ENCODE results near the gene EHMT1.
A peak's percentile ranks its signal among the peaks of the same experiment; 100 is the strongest.

The EHMT1 gene

DNA sequence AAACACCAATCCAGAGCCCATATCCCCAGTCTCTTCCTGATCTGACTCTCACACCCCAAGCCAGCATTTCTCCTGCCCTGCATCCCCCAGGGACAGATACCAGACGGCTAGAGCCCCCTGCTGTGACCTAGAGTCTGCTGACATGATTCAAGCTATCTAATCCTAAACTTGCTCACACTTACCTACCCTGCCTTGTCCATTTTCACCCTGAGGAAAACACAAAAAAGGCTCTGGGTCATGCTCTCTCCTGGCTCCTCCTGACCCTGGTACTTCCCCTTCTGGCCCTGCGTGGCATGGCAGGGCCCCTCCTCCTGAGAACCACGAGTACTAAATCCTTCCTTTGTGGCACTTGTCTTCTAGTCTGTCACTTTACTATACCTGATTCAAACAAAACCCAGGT lies 16.1 kb upstream of the EHMT1 start:
- TF ChIP-seq GLIS3 (CRISPR knock-in tag; IDR thresholded peaks at IDR 0.05) = no peak
- TF ChIP-seq ZNF565 (CRISPR knock-in tag; conservative IDR thresholded peaks at IDR 0.05; ENCODE audit: low read depth) = no peak
- TF ChIP-seq ZC3H10 (CRISPR knock-in tag; IDR thresholded peaks at IDR 0.05) = no peak
- TF ChIP-seq ZNF70 (CRISPR knock-in tag; IDR thresholded peaks at IDR 0.05) = no peak
- TF ChIP-seq, protein P1, sequence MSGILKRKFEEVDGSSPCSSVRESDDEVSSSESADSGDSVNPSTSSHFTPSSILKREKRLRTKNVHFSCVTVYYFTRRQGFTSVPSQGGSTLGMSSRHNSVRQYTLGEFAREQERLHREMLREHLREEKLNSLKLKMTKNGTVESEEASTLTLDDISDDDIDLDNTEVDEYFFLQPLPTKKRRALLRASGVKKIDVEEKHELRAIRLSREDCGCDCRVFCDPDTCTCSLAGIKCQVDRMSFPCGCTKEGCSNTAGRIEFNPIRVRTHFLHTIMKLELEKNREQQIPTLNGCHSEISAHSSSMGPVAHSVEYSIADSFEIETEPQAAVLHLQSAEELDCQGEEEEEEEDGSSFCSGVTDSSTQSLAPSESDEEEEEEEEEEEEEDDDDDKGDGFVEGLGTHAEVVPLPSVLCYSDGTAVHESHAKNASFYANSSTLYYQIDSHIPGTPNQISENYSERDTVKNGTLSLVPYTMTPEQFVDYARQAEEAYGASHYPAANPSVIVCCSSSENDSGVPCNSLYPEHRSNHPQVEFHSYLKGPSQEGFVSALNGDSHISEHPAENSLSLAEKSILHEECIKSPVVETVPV (CRISPR knock-in tag; IDR thresholded peaks at IDR 0.05) = no peak
- no peak for TF ChIP-seq ESRRG (CRISPR knock-in tag; IDR thresholded peaks at IDR 0.05)
- TF ChIP-seq, protein P2, sequence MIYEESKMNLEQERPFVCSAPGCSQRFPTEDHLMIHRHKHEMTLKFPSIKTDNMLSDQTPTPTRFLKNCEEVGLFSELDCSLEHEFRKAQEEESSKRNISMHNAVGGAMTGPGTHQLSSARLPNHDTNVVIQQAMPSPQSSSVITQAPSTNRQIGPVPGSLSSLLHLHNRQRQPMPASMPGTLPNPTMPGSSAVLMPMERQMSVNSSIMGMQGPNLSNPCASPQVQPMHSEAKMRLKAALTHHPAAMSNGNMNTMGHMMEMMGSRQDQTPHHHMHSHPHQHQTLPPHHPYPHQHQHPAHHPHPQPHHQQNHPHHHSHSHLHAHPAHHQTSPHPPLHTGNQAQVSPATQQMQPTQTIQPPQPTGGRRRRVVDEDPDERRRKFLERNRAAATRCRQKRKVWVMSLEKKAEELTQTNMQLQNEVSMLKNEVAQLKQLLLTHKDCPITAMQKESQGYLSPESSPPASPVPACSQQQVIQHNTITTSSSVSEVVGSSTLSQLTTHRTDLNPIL (CRISPR knock-in tag; IDR thresholded peaks at IDR 0.05; ENCODE audit: low read depth) = no peak
- no peak for TF ChIP-seq SNAI2 (CRISPR knock-in tag; IDR thresholded peaks at IDR 0.05)
- TF ChIP-seq TOX (CRISPR knock-in tag; IDR thresholded peaks at IDR 0.05; ENCODE audit: borderline replicate concordance) = no peak

DNA sequence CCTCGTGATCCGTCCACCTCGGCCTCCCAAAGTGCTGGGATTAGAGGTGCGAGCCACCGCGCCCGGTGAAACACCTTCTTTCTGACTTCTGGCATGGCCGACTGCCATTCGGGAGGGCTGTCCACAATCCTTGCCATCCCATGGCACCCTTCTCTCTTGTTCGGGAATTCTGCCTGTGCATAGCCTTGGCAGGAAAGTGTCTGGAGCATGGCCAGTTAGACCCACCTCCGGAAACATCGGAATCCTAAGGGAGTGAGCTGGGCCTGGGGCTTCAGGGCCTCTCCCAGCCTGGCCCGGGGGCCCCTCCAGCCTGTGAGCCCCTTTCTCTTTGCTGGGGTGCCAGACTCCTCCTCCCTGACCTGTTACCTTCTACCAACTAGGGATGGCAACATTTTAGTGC lies 14.9 kb upstream of the EHMT1 start:
- no peak for ATAC-seq
- no peak for TF ChIP-seq PPARA (CRISPR knock-in tag; IDR thresholded peaks at IDR 0.05; ENCODE audit: borderline replicate concordance)
- no peak for TF ChIP-seq CSDC2 (CRISPR knock-in tag; IDR thresholded peaks at IDR 0.05)
- TF ChIP-seq OSR1 (CRISPR knock-in tag; IDR thresholded peaks at IDR 0.05) = no peak
- no peak for TF ChIP-seq TOX (CRISPR knock-in tag; IDR thresholded peaks at IDR 0.05; ENCODE audit: borderline replicate concordance)
- TF ChIP-seq ZC3H10 (CRISPR knock-in tag; IDR thresholded peaks at IDR 0.05) = no peak
- TF ChIP-seq, protein P3, sequence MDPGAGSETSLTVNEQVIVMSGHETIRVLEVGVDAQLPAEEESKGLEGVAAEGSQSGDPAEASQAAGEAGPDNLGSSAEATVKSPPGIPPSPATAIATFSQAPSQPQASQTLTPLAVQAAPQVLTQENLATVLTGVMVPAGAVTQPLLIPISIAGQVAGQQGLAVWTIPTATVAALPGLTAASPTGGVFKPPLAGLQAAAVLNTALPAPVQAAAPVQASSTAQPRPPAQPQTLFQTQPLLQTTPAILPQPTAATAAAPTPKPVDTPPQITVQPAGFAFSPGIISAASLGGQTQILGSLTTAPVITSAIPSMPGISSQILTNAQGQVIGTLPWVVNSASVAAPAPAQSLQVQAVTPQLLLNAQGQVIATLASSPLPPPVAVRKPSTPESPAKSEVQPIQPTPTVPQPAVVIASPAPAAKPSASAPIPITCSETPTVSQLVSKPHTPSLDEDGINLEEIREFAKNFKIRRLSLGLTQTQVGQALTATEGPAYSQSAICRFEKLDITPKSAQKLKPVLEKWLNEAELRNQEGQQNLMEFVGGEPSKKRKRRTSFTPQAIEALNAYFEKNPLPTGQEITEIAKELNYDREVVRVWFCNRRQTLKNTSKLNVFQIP (CRISPR knock-in tag; IDR thresholded peaks at IDR 0.05; ENCODE audit: borderline replicate concordance, low read depth) = no peak
- TF ChIP-seq GLIS3 (CRISPR knock-in tag; IDR thresholded peaks at IDR 0.05) = no peak
- TF ChIP-seq ISL1 (CRISPR knock-in tag; IDR thresholded peaks at IDR 0.05) = no peak
- TF ChIP-seq ESRRG (CRISPR knock-in tag; IDR thresholded peaks at IDR 0.05) = no peak
- no peak for TF ChIP-seq ZFP30 (CRISPR knock-in tag; IDR thresholded peaks at IDR 0.05)
- TF ChIP-seq TCF4 (CRISPR knock-in tag; IDR thresholded peaks at IDR 0.05; ENCODE audit: borderline replicate concordance) = no peak

More for the DNA sequence above, 16.1 kb upstream of the EHMT1 start:
- no peak for ATAC-seq

DNA sequence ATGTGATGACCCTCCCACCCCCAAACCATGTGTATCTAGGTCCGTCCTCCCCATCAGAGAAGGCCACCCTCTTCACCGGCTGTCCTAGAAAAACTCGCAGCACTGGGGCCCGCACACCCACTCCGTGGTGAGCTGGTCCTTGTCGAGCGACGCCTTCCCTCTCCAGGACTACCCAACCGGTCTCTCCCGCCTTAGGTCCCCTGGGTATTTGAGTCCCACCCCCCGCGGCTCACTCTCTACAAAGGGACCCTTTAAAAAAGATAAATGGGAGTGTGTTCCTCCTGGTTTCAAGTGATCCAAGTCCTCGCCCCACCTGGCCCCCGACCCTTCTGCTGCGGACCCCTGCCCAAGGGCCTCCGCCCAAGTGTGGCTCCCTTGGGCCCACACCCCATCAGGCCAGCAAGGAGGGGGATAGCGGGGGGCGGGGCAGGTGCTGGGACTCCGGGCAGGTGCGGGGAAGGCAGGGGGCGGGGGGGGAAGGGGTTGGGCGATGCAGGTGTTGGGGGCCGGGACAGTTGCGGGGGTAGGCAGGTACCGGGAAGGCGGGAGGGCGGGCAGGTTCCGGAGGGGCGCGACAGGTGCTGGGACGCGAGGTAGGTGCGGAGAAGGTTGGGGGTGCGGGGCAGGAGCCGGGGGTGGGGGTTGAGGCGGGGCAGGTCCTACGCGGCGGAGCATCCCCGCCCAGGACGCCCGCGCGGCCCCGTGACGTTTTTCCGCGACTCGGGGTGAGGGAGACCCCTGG lies 14.3 kb upstream of the EHMT1 start:
- no peak for ATAC-seq
- no peak for TF ChIP-seq TCF4 (CRISPR knock-in tag; IDR thresholded peaks at IDR 0.05; ENCODE audit: borderline replicate concordance)

DNA sequence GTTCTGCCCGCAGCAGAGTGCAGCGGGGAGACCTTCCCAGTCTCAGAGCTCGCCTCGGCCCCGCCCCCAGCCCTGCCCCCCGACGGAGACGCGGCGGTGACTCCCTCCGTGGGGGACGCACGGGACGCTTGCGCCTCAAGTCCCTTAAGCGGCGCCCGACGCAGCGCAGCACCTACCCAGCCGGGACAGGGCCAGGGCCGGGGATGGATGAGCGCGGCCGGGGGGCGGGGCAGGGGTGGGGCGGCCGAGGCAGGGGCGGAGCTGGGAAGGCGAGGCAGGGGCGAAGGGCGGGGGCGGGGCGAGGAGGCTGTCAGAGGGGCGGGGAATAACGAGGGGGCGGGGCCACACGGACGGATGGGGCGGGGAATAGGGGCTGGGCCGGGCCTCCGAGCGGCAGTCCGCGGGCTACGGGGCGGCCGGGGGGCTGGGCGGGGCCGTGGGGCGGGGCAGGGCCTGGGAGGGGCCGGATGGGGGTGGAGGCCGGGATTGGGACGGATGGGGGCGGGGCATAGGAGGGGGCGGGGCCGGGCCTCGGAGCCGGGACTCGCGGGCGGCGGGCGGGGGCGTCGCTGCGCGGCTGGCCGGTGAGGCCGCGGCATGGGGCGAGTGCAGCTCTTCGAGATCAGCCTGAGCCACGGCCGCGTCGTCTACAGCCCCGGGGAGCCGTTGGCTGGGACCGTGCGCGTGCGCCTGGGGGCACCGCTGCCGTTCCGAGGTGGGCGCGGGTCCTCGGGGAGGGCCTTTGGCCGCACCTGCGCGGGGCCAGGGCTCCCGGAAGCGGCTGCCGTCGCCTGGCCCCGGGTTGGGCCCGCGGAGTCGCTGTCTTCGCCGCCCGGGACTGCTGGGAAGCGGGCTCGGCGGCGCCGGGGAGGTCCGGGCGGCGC lies 13.4 kb upstream of the EHMT1 start, which contains the start of gene ARRDC1:
ARRDC1 (plus strand) TSS at position 566 of the 884 bp plus-strand sequence; CDS start at position 598, 32 bp downstream.
- TF ChIP-seq ISL1 (CRISPR knock-in tag; IDR thresholded peaks at IDR 0.05) = no peak
- no peak for TF ChIP-seq SNAI2 (CRISPR knock-in tag; IDR thresholded peaks at IDR 0.05)
- TF ChIP-seq, protein P1 (CRISPR knock-in tag; IDR thresholded peaks at IDR 0.05) = no peak
- no peak for TF ChIP-seq CSDC2 (CRISPR knock-in tag; IDR thresholded peaks at IDR 0.05)
- no peak for TF ChIP-seq BACH2 (CRISPR knock-in tag; IDR thresholded peaks at IDR 0.05; ENCODE audit: borderline replicate concordance)
- no peak for TF ChIP-seq ZFP3 (CRISPR knock-in tag; IDR thresholded peaks at IDR 0.05)
- no peak for TF ChIP-seq OSR1 (CRISPR knock-in tag; IDR thresholded peaks at IDR 0.05)
- TF ChIP-seq ZC3H10 (CRISPR knock-in tag; IDR thresholded peaks at IDR 0.05) = no peak
- TF ChIP-seq TCF4 (CRISPR knock-in tag; IDR thresholded peaks at IDR 0.05; ENCODE audit: borderline replicate concordance) = no peak
- TF ChIP-seq, protein P3 (CRISPR knock-in tag; IDR thresholded peaks at IDR 0.05; ENCODE audit: borderline replicate concordance, low read depth) = no peak
- no peak for TF ChIP-seq PPARA (CRISPR knock-in tag; IDR thresholded peaks at IDR 0.05; ENCODE audit: borderline replicate concordance)
- TF ChIP-seq GLIS3 (CRISPR knock-in tag; IDR thresholded peaks at IDR 0.05) = no peak
- ATAC-seq = peak; percentile 89
